ENCODE measurements around the gene ANKMY2. TPM values are rescaled to one million over a fixed set of nuclear protein-coding genes. Genes with fewer than 3 reads are reported as not detected.

The ANKMY2 gene
- 17.0 and 17.5 TPM in 2 replicates for total RNA-seq

DNA sequence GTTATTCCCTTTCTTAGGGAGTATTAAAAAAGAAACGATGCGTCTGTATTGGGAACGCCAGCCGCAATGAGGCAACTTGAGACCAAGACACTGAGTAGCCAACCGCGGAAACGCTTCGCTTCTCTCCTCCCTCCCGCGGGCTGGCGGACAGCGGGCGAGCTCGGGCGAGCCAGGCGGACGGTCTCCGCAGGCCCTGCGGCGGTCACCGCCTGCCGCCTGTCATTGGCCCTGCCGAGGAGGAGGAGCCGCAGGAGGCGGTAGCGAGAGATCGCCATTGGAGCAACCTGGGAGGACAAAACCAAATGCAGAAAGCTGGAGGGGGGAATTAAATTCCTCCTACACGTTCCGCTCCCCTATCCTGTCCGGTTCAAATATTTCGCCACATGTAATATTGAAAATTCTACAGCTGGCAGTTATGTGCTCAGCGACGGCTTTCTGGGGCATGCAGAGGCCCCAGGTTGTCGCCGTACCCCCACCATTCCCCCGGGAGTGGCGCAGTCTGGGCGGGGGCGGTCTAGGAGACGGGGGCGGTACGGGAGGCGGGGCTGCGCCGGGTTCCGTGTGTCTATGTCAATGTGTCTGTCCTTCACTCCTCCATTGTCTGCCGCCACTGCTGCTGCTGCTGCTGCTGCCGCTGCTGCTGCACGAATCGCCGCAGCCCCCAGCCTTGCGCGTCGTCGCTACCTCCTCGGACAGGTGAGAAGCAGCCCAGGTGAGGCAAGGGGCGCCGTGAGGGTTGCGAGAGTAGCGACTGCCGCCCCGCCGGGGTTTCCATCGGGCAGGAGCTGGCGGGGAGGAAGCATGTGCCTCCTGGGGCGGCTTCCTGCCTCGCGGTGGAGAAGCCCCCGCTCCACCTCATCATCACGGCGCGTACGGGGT lies at the start of gene ANKMY2, which contains the start of gene BZW2:
ANKMY2 (minus strand) TSS at position 162 of the 879 bp plus-strand sequence. CDS start 181 bp downstream, outside the sequence.
BZW2 (plus strand) TSS at position 589 of the 879 bp plus-strand sequence. CDS start 19,263 bp downstream, outside the sequence.

Other genes with a start within 250 kb of the ANKMY2 start
- gene CRPPA, start 224.2 kb downstream of the ANKMY2 start, total RNA-seq = 1.3 and 1.8 TPM in 2 replicates
- not detected in 2 replicates for gene SOSTDC1, start 180.0 kb downstream of the ANKMY2 start, total RNA-seq
- not detected in 2 replicates for gene LRRC72, start 118.9 kb downstream of the ANKMY2 start, total RNA-seq
- gene BZW2, start 427 bp upstream of the ANKMY2 start, total RNA-seq = 41.2 and 49.2 TPM in 2 replicates
- 2.4 and 5.4 TPM in 2 replicates for gene TSPAN13, start 108.0 kb upstream of the ANKMY2 start, total RNA-seq
- gene AGR2, start 159.2 kb upstream of the ANKMY2 start, total RNA-seq = not detected in 2 replicates
- not detected in 2 replicates for gene AGR3, start 236.2 kb upstream of the ANKMY2 start, total RNA-seq